Sigmoid colon (tissue), 7 donors: Measurements from ENCODE around the gene ZNF638. TPM values are rescaled to one million over a fixed set of nuclear protein-coding genes. Genes with fewer than 3 reads are reported as not detected.
A peak's percentile ranks its signal among the peaks of the same experiment; 100 is the strongest.

Source experiments
- DNase-seq: peaks from one replicate; pipeline ENCODE4 v3.0.0-alpha.2; 2019
- H3K27ac ChIP-seq, 4 donors: fragments of 200-600 bp; sonication (generic); one replicate each; pipeline ENCODE4 v1.5.1; 2016 to 2019; ENCODE audit warnings: mild to moderate bottlenecking in 1 of 4
- H3K27me3 ChIP-seq, 3 donors: fragments of 200-600 bp; sonication (generic); one replicate each; pipeline ENCODE4 v1.5.1; 2019; ENCODE audit warnings: mild to moderate bottlenecking in 1 of 3
- H3K36me3 ChIP-seq, 4 donors: fragments of 200-600 bp; sonication (generic); one replicate each; pipeline ENCODE4 v1.5.1; 2016 to 2019
- H3K4me1 ChIP-seq, 4 donors: fragments of 200-600 bp; sonication (generic); one replicate each; pipeline ENCODE4 v1.5.1; 2017 to 2019
- H3K4me3 ChIP-seq, 4 donors: fragments of 200-600 bp; sonication (generic); one replicate each; pipeline ENCODE4 v1.5.1; 2017 to 2019; ENCODE audit warnings: mild to moderate bottlenecking in 2 of 4, moderate library complexity in 1 of 4
- H3K9me3 ChIP-seq, 4 donors: fragments of 200-600 bp in 3 of 4; sonication (generic) in 3 of 4; one replicate each; pipeline versions ENCODE4 v1.5.1 to v1.6.1; 2013 to 2019
- EP300 ChIP-seq, 4 donors: sonication (generic); formaldehyde crosslinking; IDR thresholded peaks; one replicate each; pipeline ENCODE4 v1.6.1; 2017; ENCODE audit warnings: antibody characterized with exemption in 4 of 4
- POLR2A ChIP-seq, 2 donors: fragments of 450-650 bp; IDR thresholded peaks; one replicate each; pipeline ENCODE4 v1.6.1; 2016; ENCODE audit warnings: antibody characterized with exemption in 2 of 2, mild to moderate bottlenecking in 2 of 2, moderate library complexity in 2 of 2
- POLR2AphosphoS5 ChIP-seq, 4 donors: sonication (generic); formaldehyde crosslinking; IDR thresholded peaks; one replicate each; pipeline ENCODE4 v1.6.1; 2017; ENCODE audit warnings: antibody characterized with exemption in 4 of 4
- WGBS, 2 donors: extraction: QIAGEN DNeasy Blood & Tissue Kit; methylation state at CpG; one replicate each; pipeline ENCODE4 v1.1.7; 2013; 5-methylcytosine and 5-hydroxymethylcytosine counted together
- intact Hi-C: fragments of 100-400 bp; cut with DNase I; formaldehyde crosslinking; loops from one replicate; pipeline ENCODE4 v1.15.1; 2023
- polyA plus RNA-seq, 3 donors: library from polyadenylated mRNA; stranded (reverse); fragments of 200-250 nt; gene quantifications; one replicate each; pipeline ENCODE4 v1.2.3, GENCODE V29; 2013
- total RNA-seq, 4 donors: library from RNA; depleted of rRNA; stranded (reverse); fragments of >200 nt; gene quantifications; one replicate each; pipeline ENCODE4 v1.1.0, GENCODE V29; 2016
- TF ChIP-seq, protein P1 (sequence below), 4 experiments: fragments of 450-650 bp in 3 of 4; fragments of 200-600 bp in 1 of 4; IDR thresholded peaks; one replicate each; pipeline ENCODE4 v1.5.1; 2016 to 2019; ENCODE audit warnings: antibody characterized with exemption in 4 of 4, mild to moderate bottlenecking in 3 of 4, moderate library complexity in 2 of 4
- donor health status: healthy with polysubstance abuse.
- donor health status: Bipolar disorder and iron deficiency.
- donor health status: healthy.

Gene ZNF638
- total and polyA plus RNA-seq, 7 donors: 28.7 to 184 (median 161) TPM

DNA sequence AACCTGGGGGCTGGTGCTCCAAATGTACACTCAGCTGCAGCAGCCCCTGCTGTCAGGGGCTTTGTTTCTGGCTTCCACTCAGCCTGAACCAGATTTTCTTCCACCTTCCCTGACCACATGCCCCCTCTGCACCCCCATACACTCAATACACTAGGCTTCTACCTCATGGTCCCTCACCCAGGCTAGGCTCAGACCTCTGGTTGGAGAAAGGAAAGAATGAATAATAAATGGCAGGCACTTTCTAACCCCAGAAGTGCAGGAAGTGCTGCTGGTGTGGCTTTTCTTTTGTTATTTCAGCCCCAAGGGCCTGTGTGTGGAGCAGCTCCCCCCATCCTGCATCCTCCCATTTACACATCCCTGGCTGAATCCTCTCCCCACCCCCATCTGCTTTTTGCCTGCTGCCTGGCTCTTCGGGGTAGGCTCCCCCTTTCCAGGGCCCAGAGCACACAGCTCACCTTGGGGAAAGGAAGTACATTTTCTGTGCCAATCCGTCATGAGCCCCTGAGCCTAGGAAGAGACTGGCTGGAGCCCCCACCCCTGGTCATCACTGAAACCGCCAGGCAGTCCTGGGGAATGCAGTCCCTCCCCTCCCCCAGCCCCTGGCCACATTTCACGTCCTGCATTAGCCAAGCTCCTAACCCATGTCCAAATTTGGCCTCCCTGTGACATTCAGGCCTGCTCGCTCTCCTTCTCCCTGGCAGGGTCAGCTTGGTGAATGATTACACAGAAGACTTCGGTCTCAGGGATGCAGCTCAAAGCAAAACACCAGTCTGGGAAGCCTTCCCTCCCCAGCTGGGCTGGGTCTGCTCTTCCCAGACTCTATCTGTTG, 124.4 kb downstream of the ZNF638 start:
- Histone ChIP-seq H3K27ac (peak overlapping the region; percentile 82 to 86 (median 83)), H3K36me3 (no peaks in the 10 kb centered on the region), H3K9me3 (no peaks in the 10 kb centered on the region), H3K27me3 (no peaks in the 10 kb centered on the region), H3K4me3 (peak overlapping the region in 1 of 4 donors; percentile 7), H3K4me1 (peaks cover 0 to 95% (median 77%) of the 10 kb centered on the region in 4 donors)
- WGBS, 2 donors: 61 to 63% methylated on average over 6 of the region's 6 CpGs
- DNase-seq: no peak
- intact Hi-C loops: no loop called here
- peak in 1 of 4 donors; percentile 30 for TF ChIP-seq EP300 (IDR thresholded peaks at IDR 0.05)
- no peak for TF ChIP-seq POLR2A (IDR thresholded peaks at IDR 0.05)

- peaks cover 0 to 88% (median 74%) of the 10 kb centered on the region in 4 donors for H3K4me1 ChIP-seq
- no peak for TF ChIP-seq POLR2AphosphoS5 (IDR thresholded peaks at IDR 0.05)
- TF ChIP-seq POLR2A (IDR thresholded peaks at IDR 0.05): no peak
- TF ChIP-seq, protein P1, sequence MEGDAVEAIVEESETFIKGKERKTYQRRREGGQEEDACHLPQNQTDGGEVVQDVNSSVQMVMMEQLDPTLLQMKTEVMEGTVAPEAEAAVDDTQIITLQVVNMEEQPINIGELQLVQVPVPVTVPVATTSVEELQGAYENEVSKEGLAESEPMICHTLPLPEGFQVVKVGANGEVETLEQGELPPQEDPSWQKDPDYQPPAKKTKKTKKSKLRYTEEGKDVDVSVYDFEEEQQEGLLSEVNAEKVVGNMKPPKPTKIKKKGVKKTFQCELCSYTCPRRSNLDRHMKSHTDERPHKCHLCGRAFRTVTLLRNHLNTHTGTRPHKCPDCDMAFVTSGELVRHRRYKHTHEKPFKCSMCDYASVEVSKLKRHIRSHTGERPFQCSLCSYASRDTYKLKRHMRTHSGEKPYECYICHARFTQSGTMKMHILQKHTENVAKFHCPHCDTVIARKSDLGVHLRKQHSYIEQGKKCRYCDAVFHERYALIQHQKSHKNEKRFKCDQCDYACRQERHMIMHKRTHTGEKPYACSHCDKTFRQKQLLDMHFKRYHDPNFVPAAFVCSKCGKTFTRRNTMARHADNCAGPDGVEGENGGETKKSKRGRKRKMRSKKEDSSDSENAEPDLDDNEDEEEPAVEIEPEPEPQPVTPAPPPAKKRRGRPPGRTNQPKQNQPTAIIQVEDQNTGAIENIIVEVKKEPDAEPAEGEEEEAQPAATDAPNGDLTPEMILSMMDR (IDR thresholded peaks at IDR 0.05): no peak
- TF ChIP-seq EP300 (IDR thresholded peaks at IDR 0.05): no peak
- peak overlapping the region; percentile 82 to 86 (median 83) for H3K27ac ChIP-seq
- no peak for DNase-seq
- no peak overlapping the region for H3K4me3 ChIP-seq
- no peaks in the 10 kb centered on the region for H3K36me3 ChIP-seq
- H3K9me3 ChIP-seq: no peaks in the 10 kb centered on the region
- H3K27me3 ChIP-seq: no peaks in the 10 kb centered on the region
- intact Hi-C loops: no loop called here
- 44 to 67% methylated on average over 1 of the region's 1 CpG for WGBS, 2 donors
These were observed 125.0 kb downstream of the ZNF638 start for GRCh38 chr2:71456617-71457016.

- H3K4me1 ChIP-seq: peaks cover 0 to 81% (median 68%) of the 10 kb centered on the region in 4 donors
- H3K9me3 ChIP-seq: no peaks in the 10 kb centered on the region
- WGBS, 2 donors: 94 to 95% methylated on average over 9 of the region's 9 CpGs
- no peak for DNase-seq
- H3K36me3 ChIP-seq: no peaks in the 10 kb centered on the region
- intact Hi-C loops: no loop called here
- TF ChIP-seq POLR2AphosphoS5 (IDR thresholded peaks at IDR 0.05): no peak
- no peak for TF ChIP-seq POLR2A (IDR thresholded peaks at IDR 0.05)
- TF ChIP-seq EP300 (IDR thresholded peaks at IDR 0.05): no peak
- TF ChIP-seq, protein P1 (IDR thresholded peaks at IDR 0.05): no peak
- H3K27ac ChIP-seq: peak overlapping the region; percentile 82 to 86 (median 83)
- no peaks in the 10 kb centered on the region for H3K27me3 ChIP-seq
- no peak overlapping the region for H3K4me3 ChIP-seq
These were observed 125.7 kb downstream of the ZNF638 start for GRCh38 chr2:71457123-71457915.

DNA sequence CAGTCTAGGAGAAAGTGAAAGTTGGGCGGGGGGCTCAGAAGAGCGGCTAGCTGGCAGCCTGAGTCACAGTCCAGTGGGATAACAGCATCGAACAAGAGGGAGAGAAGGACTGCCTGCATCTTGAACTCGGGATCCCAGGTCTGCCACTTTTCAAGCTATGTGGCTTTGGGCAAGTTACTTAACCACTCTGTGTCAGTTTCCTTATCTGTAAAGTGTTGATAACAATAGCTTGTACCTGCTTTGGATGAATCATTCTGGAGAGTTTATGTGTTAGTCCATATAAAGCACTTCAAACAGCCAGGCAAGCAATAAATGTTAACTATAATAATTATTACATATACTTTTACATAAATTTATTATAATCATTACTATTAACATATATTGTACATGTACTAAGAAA, 126.3 kb downstream of the ZNF638 start:
- WGBS, 2 donors: 79 to 91% methylated on average over 4 of the region's 4 CpGs
- no peaks in the 10 kb centered on the region for H3K27me3 ChIP-seq
- peak overlapping the region; percentile 67 to 86 (median 83) for H3K27ac ChIP-seq
- intact Hi-C loops: no loop called here
- no peak overlapping the region for H3K4me3 ChIP-seq
- H3K36me3 ChIP-seq: no peaks in the 10 kb centered on the region
- H3K9me3 ChIP-seq: no peaks in the 10 kb centered on the region
- TF ChIP-seq, protein P1 (IDR thresholded peaks at IDR 0.05): no peak
- no peak for TF ChIP-seq POLR2A (IDR thresholded peaks at IDR 0.05)
- TF ChIP-seq POLR2AphosphoS5 (IDR thresholded peaks at IDR 0.05): no peak
- TF ChIP-seq EP300 (IDR thresholded peaks at IDR 0.05): no peak
- DNase-seq: no peak
- peaks cover 0 to 78% (median 66%) of the 10 kb centered on the region in 4 donors for H3K4me1 ChIP-seq
